Endothelial cell of umbilical vein (primary cell): ENCODE measurements around the gene KCNQ5. TPM values are rescaled to one million over a fixed set of nuclear protein-coding genes. Genes with fewer than 3 reads are reported as not detected.

Experiments used
- BruUV-seq: library from RNA; stranded (reverse); fragments of 400-500 nt; replicated peaks from 2 replicates; lab custom pipeline; 2021; lab: Mats Ljungman, UMichigan
- CTCF ChIA-PET: fragments of 300-600, 350-600 bp; sonication (Branson Sonifier 250); formaldehyde crosslinking; loops from one replicate; lab custom pipeline; 2021; ENCODE audit warnings: antibody characterized with exemption, inconsistent platforms; lab: Charles Lee
- POLR2A ChIA-PET: fragments of 300-600, 350-600 bp; sonication (Branson Sonifier 250); formaldehyde crosslinking; loops from one replicate; lab custom pipeline; 2021; ENCODE audit warnings: antibody characterized with exemption, inconsistent platforms; lab: Charles Lee
- DNase-seq: peaks from one replicate; pipeline ENCODE4 v3.0.0-alpha.2; 2011; ENCODE audit warnings: low read depth, low spot score
- FAIRE-seq: peaks from 2 replicates; lab custom pipeline; 2011; peaks lifted over from hg19 to GRCh38; lab: Jason Lieb, UNC
- H2AFZ ChIP-seq: 2 replicates; pipeline ENCODE4 v1.6.0; 2012; ENCODE audit warnings: low read depth, low read length, control low read depth, inconsistent platforms
- H3K27ac ChIP-seq: 2 replicates; pipeline ENCODE4 v1.5.1; 2011; ENCODE audit warnings: low read depth, mild to moderate bottlenecking, control low read depth, low read length, moderate library complexity; ENCODE audit not compliant: insufficient read depth
- H3K27me3 ChIP-seq, 2 experiments: 2 replicates each; pipeline versions ENCODE4 v1.6.0 to v1.6.1; 2011; ENCODE audit warnings: low read length in 2 of 2, mixed read lengths in 1 of 2; ENCODE audit not compliant: control insufficient read depth in 2 of 2, insufficient read depth in 2 of 2
- H3K36me3 ChIP-seq, 2 experiments: 2 replicates in 1 of 2; 3 replicates in 1 of 2; pipeline ENCODE4 v1.5.1; 2011; ENCODE audit warnings: low read length in 2 of 2, mild to moderate bottlenecking in 1 of 2, moderate library complexity in 1 of 2; ENCODE audit not compliant: control insufficient read depth in 2 of 2, insufficient read depth in 2 of 2; ENCODE audit errors: extremely low read depth in 1 of 2
- H3K4me1 ChIP-seq: 3 replicates; pipeline ENCODE4 v1.5.1; 2011; ENCODE audit warnings: mild to moderate bottlenecking, low read length; ENCODE audit not compliant: control insufficient read depth, insufficient read depth; ENCODE audit errors: extremely low read depth
- H3K4me2 ChIP-seq: 2 replicates; pipeline ENCODE4 v1.6.1; 2011; ENCODE audit warnings: low read length, control low read depth, mixed read lengths; ENCODE audit not compliant: insufficient read depth
- H3K4me3 ChIP-seq, 3 experiments: fragments of 200-600 bp in 1 of 3; sonication (generic), shearing (Covaris generic) in 1 of 3; replicated peaks in 1 of 3; 2 replicates each; pipeline ENCODE4 v1.5.1; 2011 to 2016; ENCODE audit warnings: control low read depth in 3 of 3, low read length in 3 of 3, mild to moderate bottlenecking in 2 of 3, inconsistent platforms in 1 of 3, low read depth in 1 of 3, moderate library complexity in 1 of 3; ENCODE audit not compliant: insufficient read depth in 1 of 3
- H3K79me2 ChIP-seq: 2 replicates; pipeline ENCODE4 v1.6.0; 2012; ENCODE audit warnings: low read length, inconsistent platforms; ENCODE audit not compliant: control insufficient read depth, insufficient read depth
- H3K9ac ChIP-seq: replicated peaks from 2 replicates; pipeline ENCODE3; 2011; ENCODE audit warnings: low read length, control low read depth; ENCODE audit not compliant: insufficient read depth; ENCODE audit errors: extremely low read depth
- H3K9me1 ChIP-seq: replicated peaks from 3 replicates; pipeline ENCODE4 v1.6.0; 2011; ENCODE audit warnings: mild to moderate bottlenecking, low read length; ENCODE audit not compliant: control insufficient read depth, insufficient read depth; ENCODE audit errors: extremely low read depth
- H3K9me3 ChIP-seq: replicated peaks from 2 replicates; pipeline ENCODE4 v1.5.1; 2012; ENCODE audit warnings: low read length, inconsistent platforms; ENCODE audit not compliant: control insufficient read depth, insufficient read depth
- H4K20me1 ChIP-seq: replicated peaks from 2 replicates; pipeline ENCODE3; 2011; ENCODE audit warnings: mild to moderate bottlenecking, low read length; ENCODE audit not compliant: control insufficient read depth, insufficient read depth; ENCODE audit errors: extremely low read depth
- CTCF ChIP-seq, 2 donors: IDR thresholded peaks; 1 replicate in 1 of 2; 2 replicates in 1 of 2; pipeline ENCODE4 v1.5.1; 2011; ENCODE audit warnings: low read length in 2 of 2, mild to moderate bottlenecking in 2 of 2, moderate library complexity in 2 of 2, control low read depth in 1 of 2, inconsistent platforms in 1 of 2, low read depth in 1 of 2; ENCODE audit not compliant: insufficient read depth in 1 of 2; ENCODE audit errors: extremely low read depth in 1 of 2
- EZH2 ChIP-seq: IDR thresholded peaks from 2 replicates; pipeline ENCODE4 v1.6.1; 2012; ENCODE audit warnings: borderline replicate concordance, low read depth, mild to moderate bottlenecking, moderate library complexity, low read length, inconsistent platforms; ENCODE audit not compliant: severe bottlenecking
- FOS ChIP-seq: IDR thresholded peaks from 2 replicates; pipeline ENCODE4 v1.6.1; 2011; ENCODE audit warnings: mild to moderate bottlenecking, low read length, moderate library complexity, borderline replicate concordance; ENCODE audit not compliant: insufficient read depth
- GATA2 ChIP-seq: IDR thresholded peaks from 2 replicates; pipeline ENCODE4 v1.7.0; 2011; ENCODE audit warnings: low read depth, mild to moderate bottlenecking, moderate library complexity, mixed read lengths, low read length; ENCODE audit not compliant: insufficient read length, insufficient read depth
- JUN ChIP-seq: IDR thresholded peaks from 2 replicates; pipeline ENCODE4 v1.6.1; 2011; ENCODE audit warnings: borderline replicate concordance, low read depth; ENCODE audit not compliant: insufficient read length, insufficient read depth
- MAX ChIP-seq: IDR thresholded peaks from 2 replicates; pipeline ENCODE4 v1.6.1; 2011; ENCODE audit not compliant: insufficient read depth, insufficient read length
- MYC ChIP-seq: IDR thresholded peaks from one replicate; pipeline ENCODE4 v1.6.1; 2011; ENCODE audit warnings: mild to moderate bottlenecking, low read depth, low read length
- POLR2A ChIP-seq: IDR thresholded peaks from 2 replicates; pipeline ENCODE4 v1.6.1; 2012; ENCODE audit warnings: low read depth, mild to moderate bottlenecking, control low read depth, low read length
- POLR2AphosphoS5 ChIP-seq: IDR thresholded peaks from 2 replicates; pipeline ENCODE4 v1.6.1; 2012; ENCODE audit warnings: low read depth, mild to moderate bottlenecking, control low read depth, low read length, moderate library complexity; ENCODE audit not compliant: insufficient read depth
- dilution Hi-C: fragments of 300-500 bp; cut with MboI; formaldehyde crosslinking; loops from one replicate; pipeline ENCODE4 v1.15.0; 2019; ENCODE audit warnings: low sequenced_read_pairs; ENCODE audit not compliant: extremely low pct_ligation_motif_present
- intact Hi-C: fragments of 100-400 bp; cut with micrococcal nuclease; formaldehyde crosslinking; loops from one replicate; pipeline ENCODE4 v1.10.0; 2022
- polyA plus RNA-seq, 4 experiments: library from polyadenylated mRNA; depleted of rRNA in 3 of 4; stranded (reverse) in 3 of 4; unstranded in 1 of 4; fragments of >200 nt; gene quantifications; 2 replicates each; pipeline versions ENCODE4 v1.2.1 to v1.2.3, GENCODE V29; 2011 to 2012; ENCODE audit warnings: missing spikeins in 1 of 4
- total RNA-seq: library from RNA; stranded (reverse); gene quantifications from 2 replicates; pipeline ENCODE4 v1.2.3, GENCODE V29; 2021

KCNQ5 gene
- total and polyA plus RNA-seq, 2 donors (not counting 3 experiments of a cell fraction or from before 2014, with no cell fraction given) = 0.22 TPM; not detected in 1

GRCh38 chr6:72669324-72669723 lies 47.5 kb downstream of the KCNQ5 start:
- POLR2A ChIA-PET = no interaction called here
- TF ChIP-seq JUN (no peak), GATA2 (no peak), POLR2A (no peak), FOS (no peak), CTCF (IDR thresholded peaks at IDR 0.05; ENCODE audit: extremely low read depth in 1 of 2, insufficient read depth in 1 of 2, low read depth in 1 of 2, low read length in 2 of 2) (no peak), MYC (no peak), EZH2 (no peak), MAX (no peak), POLR2AphosphoS5 (no peak)
- Histone ChIP-seq H3K4me3 (no peak overlapping the region), H2AFZ (no peak overlapping the region), H3K79me2 (no peaks in the 10 kb centered on the region), H3K27me3 (no peaks in the 10 kb centered on the region), H3K36me3 (no peaks in the 10 kb centered on the region), H3K4me2 (no peak overlapping the region), H4K20me1 (no peaks in the 10 kb centered on the region), H3K9me3 (no peaks in the 10 kb centered on the region), H3K27ac (no peak overlapping the region), H3K9me1 (no peaks in the 10 kb centered on the region), H3K4me1 (no peaks in the 10 kb centered on the region), H3K9ac (no peak overlapping the region)
- DNase-seq = no peak
- BruUV-seq = no TSS peak
- FAIRE-seq = no peak
- intact Hi-C loops (no loop called here), dilution Hi-C loops (no loop called here)
- CTCF ChIA-PET = interaction anchor here (0.8 kb wide), 1 partner anchor 10 kb away, joined by 3 read pairs; no protein-coding TSS in a partner anchor
